Kidney epithelial cell (primary cell): ENCODE results near the gene LAMP1. TPM values are rescaled to one million over a fixed set of nuclear protein-coding genes. Genes with fewer than 3 reads are reported as not detected.

Source experiments
- DNase-seq: peaks from one replicate; pipeline ENCODE4 v3.0.0-alpha.2; 2010; ENCODE audit warnings: low read depth
- H3K27me3 ChIP-seq: 2 replicates; pipeline ENCODE4 v1.6.0; 2011; ENCODE audit warnings: low read length; ENCODE audit not compliant: control insufficient read depth, insufficient read depth
- H3K36me3 ChIP-seq: 2 replicates; pipeline ENCODE4 v1.5.1; 2011; ENCODE audit warnings: low read length; ENCODE audit not compliant: control insufficient read depth, insufficient read depth
- H3K4me3 ChIP-seq: 2 replicates; pipeline ENCODE4 v1.5.1; 2011; ENCODE audit warnings: low read depth, mild to moderate bottlenecking, control low read depth, low read length
- CTCF ChIP-seq: IDR thresholded peaks from 2 replicates; pipeline ENCODE4 v1.5.1; 2011; ENCODE audit warnings: mild to moderate bottlenecking, moderate library complexity, low read length, control low read depth, inconsistent platforms; ENCODE audit not compliant: insufficient read depth, poor library complexity, severe bottlenecking
- total RNA-seq: library from RNA; depleted of rRNA; stranded (reverse); fragments of >200 nt; gene quantifications from 2 replicates; pipeline ENCODE4 v1.2.3, GENCODE V29; 2015

Gene LAMP1
- total RNA-seq, 1 donor from 2014 or later, result 273 TPM

GRCh38 chr13:113299951-113300350 is 2.9 kb downstream of the LAMP1 start:
- DNase-seq, result no peak
- TF ChIP-seq CTCF, result no peak

GRCh38 chr13:113302986-113303385 is 5.9 kb downstream of the LAMP1 start:
- H3K4me3 ChIP-seq, result no peak overlapping the region
- no peak for DNase-seq
- no peak for TF ChIP-seq CTCF

More at GRCh38 chr13:113299951-113300350, 2.9 kb downstream of the LAMP1 start:
- Histone ChIP-seq H3K27me3 (no peaks in the 10 kb centered on the region), H3K36me3 (no peaks in the 10 kb centered on the region), H3K4me3 (no peak overlapping the region)

DNA sequence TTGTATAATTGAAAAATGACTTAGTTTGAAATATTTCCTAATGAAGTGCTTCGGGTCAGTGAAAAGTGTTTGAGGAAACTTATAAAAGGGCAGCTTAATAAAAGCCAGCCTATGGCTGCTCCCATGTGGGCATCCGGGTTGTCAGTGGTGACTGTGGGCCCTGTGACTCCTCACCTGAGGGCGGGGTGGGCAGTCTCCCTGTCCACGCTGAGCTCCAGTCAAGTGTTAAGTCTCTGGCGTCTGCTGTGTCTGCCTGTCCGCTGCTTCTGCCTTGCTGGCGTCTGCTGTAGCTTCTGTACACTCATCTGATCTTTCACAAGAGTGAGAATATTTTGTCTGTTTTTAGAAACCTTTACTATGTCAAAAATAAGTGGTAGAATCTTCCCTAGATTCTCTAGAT is 7.1 kb downstream of the LAMP1 start:
- Histone ChIP-seq H3K36me3 (no peaks in the 10 kb centered on the region), H3K27me3 (no peaks in the 10 kb centered on the region), H3K4me3 (no peak overlapping the region)
- no peak for DNase-seq
- TF ChIP-seq CTCF, result no peak

More at GRCh38 chr13:113302986-113303385, 5.9 kb downstream of the LAMP1 start:
- Histone ChIP-seq H3K36me3 (no peaks in the 10 kb centered on the region), H3K27me3 (no peaks in the 10 kb centered on the region)

GRCh38 chr13:113305208-113305607 is 8.2 kb downstream of the LAMP1 start:
- DNase-seq, result peak; percentile 38
- Histone ChIP-seq H3K27me3 (no peaks in the 10 kb centered on the region), H3K4me3 (no peak overlapping the region), H3K36me3 (no peaks in the 10 kb centered on the region)
- no peak for TF ChIP-seq CTCF

- Histone ChIP-seq H3K4me3 (no peak overlapping the region), H3K27me3 (no peaks in the 10 kb centered on the region)
Observed at GRCh38 chr13:113307491-113307890, 10.5 kb downstream of the LAMP1 start.

More at GRCh38 chr13:113307491-113307890, 10.5 kb downstream of the LAMP1 start:
- no peak for DNase-seq
- peaks cover 2% of the 10 kb centered on the region for H3K36me3 ChIP-seq
- TF ChIP-seq CTCF, result no peak
